ENCODE data around the gene EXOC4.

The EXOC4 gene

DNA sequence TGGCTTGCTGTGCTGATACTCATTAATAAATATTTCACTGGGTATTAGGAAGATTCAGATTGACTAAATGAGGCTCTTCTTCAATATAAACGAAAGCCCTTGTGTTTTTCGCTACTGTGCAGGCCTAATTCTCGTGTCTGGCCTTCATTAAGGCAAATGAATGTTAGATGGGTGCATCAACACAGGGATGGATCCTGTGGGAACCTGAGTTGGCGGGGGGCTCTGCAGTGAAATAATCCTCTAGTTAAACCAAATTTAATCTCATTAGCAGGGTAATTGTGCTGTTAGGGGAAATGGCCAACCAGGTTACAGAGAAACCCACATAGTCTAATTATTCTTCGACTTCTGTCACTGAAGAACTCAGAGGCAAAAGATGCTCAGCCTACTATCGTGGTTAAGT lies 548.5 kb downstream of the EXOC4 start:
- no peak for FAIRE-seq
- no peak for DNase-seq (ENCODE audit: insufficient read length, low spot score)

DNA sequence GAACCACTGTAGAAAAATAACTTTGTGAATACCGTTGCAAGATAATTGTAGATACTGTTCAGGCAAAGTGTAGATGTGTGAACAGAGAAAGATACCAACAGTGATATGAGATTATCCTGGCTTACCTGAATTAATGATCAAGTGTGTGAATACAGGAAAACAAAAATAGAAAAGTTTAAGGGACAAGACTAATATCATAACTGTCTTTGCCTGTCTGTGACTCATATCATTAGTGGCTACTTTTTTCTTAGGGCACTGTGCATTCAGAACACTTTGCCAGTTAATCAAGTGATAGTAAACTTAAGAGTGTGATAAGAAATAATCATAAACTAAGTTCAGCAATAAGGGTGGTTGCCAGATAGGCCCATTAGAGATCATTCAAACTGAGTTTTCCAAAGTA lies 551.2 kb downstream of the EXOC4 start:
- no peak for DNase-seq (ENCODE audit: insufficient read length, low spot score)
- FAIRE-seq: no peak

DNA sequence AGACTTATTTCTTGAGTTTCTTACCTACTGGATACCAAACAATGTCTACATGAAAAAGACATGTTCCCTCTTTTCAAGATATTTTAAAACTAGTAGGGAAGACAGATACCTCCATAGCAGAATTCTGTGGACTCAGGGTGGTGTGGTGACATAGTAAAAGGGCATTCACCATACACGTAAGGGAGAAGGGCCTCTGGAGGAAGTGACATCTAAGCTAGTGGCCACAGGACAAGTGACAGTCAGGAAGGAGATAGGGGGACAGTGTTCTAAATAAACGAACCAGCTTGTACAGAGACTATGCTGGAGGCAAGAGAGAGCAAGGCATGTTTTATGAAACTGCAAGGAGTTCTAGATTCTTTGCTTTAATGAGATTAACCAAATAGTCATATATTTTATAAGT lies 552.5 kb downstream of the EXOC4 start:
- DNase-seq (ENCODE audit: insufficient read length, low spot score) (no peak), FAIRE-seq (no peak)

DNA sequence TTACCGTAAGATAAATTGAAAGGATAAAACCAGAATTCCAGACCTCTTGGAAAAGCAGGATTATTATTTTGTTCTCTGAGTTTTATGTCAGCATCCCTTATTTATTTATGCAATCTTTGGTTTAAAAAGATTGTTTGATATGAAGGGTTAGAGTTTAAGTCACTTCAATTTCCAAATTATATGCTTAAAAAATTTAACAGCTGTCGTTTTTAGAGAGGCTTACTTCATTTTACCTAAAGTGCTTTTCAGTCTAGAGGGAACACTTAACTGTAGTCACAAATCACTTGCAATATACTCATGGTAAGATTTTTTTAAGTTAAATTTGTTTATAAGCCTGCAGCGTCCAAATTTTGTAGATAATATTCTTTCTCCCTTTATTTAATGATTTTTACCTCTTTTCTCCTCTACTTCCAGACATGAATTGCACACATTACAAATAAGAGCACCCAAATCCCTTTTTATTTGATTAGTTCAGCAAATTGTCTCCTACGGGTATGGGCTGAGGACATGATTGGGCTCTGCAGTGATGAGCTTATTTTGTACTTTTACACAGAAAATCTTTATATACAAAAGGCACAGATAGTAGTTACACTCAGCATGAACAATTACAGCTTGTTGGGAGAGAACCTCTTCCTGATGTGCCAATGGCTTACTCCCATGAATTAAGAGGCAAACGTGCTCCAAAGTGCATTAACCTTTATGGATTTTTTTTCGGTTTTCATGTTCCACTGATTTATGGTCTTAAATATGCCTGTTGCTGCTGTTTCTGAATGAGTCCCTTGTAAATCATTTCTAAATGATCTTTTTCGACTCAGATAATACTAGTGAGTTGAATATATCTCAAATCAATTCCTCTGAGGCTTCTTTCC lies 555.0 kb downstream of the EXOC4 start:
- DNase-seq (ENCODE audit: insufficient read length, low spot score) (no peak), FAIRE-seq (no peak)

DNA sequence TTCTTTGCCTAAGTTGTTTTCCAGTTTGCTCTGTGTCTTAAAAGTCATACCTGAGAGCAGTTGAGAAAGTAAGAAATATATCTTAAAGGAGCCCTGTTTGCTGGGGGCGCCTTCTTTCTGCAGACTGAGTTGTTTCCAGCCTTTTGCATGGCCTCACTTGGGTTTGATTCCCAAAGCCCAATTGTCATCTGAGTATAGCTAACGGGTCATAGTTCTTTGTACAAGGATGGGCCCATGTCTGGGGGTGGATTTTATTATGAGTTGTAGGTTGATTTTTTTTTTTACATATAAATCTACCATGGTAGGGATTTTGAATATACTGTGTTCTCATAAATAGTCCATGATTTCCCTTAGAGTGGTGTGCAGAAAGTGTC lies 555.6 kb downstream of the EXOC4 start:
- FAIRE-seq (no peak), DNase-seq (ENCODE audit: insufficient read length, low spot score) (no peak)

DNA sequence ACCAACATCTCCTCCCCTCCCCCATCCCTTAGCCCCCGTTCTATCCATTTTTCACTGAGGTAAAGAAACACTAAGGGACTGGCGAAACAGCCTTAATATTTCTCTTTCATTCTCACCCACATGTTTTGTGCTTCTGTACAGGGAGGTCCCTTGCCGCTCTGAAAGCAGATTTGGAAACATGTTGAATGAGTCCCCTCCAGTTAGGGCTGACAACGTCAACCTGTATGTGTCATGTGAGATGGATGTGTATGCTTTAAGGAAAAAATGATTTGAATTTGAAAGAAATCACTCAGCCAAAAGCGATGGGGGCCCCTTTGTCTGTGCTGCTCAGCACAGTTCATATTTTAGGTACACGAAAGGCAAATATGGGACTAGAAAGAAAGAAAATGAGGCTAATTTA lies 560.0 kb downstream of the EXOC4 start:
- FAIRE-seq (no peak), DNase-seq (ENCODE audit: insufficient read length, low spot score) (no peak)

DNA sequence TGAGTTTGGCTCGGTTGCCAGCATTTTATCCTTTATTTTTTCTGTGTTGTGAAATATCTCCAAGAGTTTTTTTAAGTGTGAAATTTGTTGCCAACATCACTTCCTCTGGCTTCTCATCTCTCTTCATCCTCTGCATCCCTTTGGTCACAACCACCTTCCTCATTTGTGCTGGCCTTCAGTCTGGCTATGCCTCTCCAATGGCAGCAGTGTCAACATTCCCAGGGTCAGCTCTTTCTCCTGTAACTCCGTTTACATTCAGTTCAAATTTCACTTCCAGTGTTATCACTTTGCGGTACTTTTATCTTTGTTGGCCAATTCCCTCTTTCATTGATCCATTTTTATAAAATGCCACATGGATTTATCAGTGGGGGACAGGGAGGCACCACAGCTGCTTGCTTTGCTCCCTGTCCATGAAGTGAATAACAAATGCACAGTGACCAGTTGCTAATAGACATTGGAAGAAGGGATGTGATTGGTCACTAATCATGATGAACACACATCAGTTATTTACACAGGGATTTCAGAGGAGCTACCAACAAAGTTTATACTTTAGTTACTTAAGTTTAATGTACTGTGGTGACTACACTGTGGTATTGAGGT lies 562.8 kb downstream of the EXOC4 start:
- FAIRE-seq: no peak
- DNase-seq (ENCODE audit: insufficient read length, low spot score): no peak

DNA sequence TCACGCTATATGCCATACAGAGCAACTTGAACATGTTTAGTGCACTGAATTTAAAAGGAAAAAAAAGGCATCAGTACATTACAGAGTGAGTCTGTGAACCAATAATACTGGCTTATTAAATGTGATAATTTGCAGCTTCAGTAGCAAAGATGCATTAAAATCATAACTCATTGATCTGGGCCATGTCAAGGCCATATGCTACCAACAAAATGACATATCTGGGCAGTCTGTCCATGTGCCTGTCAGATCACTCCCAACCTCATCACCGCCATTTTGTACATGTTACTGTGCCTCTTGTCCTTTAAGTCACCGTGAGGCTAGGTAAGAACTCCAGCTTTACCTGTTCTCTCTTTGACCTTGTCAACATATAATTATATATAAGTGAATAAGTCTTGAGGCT lies 566.8 kb downstream of the EXOC4 start:
- FAIRE-seq (no peak), DNase-seq (ENCODE audit: insufficient read length, low spot score) (no peak)

DNA sequence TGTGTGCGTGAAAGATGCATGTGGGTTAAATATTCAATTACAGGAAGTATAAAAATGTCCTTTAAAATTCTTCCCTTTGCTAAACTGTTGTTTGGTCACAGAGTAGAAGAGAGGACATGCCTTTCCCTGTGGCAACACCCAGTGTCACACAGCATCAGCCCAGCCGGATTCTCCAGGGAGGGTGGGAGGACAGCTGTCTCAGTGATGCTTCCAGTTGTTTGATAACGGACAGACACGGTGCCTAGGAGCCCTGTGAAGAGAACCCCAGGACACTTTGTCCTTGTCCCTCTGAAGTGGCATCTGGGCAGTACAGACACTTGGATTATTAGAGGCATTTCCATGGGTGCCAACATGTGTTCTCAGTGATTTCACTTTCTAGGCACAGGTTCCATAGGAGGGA lies 567.7 kb downstream of the EXOC4 start:
- FAIRE-seq: no peak
- no peak for DNase-seq (ENCODE audit: insufficient read length, low spot score)

DNA sequence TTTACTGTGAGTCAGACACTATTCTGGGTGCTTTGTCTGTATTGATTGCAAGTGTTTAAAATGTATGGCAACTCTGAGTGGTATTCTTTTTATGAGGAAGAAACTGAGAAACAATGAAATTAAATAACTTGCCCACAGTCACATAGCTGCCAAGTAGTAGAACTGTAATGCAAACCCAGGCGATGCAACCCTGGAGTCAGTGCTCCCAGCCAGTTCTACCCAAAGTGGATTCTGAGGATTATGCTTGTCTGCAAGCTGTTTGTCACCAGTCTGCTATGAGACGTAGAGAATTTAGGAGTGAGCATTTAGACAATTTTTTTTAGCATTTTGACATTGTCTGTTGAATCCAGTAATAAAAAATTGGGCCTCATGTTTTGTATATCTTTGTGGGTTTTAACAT lies 568.3 kb downstream of the EXOC4 start:
- FAIRE-seq (no peak), DNase-seq (ENCODE audit: insufficient read length, low spot score) (no peak)

DNA sequence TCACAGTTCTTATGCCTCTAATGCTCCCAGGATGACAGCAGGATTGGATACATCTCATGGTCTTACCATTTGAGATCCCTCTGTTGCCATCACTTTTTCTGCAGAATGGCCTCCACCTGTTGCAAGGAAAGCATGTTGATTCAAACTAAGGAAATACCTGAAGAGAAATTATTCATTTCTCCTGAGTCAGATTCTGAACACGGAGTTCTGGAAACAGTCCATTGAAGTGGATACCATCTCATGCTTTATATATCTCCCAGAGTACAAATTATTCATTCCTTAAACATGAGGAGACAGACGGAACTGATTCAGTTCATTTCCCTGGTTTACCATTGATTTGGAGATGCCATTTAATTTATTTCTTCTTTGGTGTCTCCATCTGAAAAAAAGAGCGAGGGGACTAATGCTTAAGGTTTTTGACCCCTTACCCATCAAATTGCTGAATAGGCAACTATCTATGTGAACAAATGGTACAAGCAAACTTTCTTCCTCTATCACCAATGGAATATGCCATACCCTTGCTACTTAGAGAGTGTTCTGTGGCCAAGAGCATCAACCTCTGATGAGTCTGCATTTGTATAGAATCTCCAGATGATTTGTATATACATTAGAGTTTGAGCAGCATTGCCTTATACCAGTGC lies 569.2 kb downstream of the EXOC4 start:
- FAIRE-seq (no peak), DNase-seq (ENCODE audit: insufficient read length, low spot score) (no peak)

DNA sequence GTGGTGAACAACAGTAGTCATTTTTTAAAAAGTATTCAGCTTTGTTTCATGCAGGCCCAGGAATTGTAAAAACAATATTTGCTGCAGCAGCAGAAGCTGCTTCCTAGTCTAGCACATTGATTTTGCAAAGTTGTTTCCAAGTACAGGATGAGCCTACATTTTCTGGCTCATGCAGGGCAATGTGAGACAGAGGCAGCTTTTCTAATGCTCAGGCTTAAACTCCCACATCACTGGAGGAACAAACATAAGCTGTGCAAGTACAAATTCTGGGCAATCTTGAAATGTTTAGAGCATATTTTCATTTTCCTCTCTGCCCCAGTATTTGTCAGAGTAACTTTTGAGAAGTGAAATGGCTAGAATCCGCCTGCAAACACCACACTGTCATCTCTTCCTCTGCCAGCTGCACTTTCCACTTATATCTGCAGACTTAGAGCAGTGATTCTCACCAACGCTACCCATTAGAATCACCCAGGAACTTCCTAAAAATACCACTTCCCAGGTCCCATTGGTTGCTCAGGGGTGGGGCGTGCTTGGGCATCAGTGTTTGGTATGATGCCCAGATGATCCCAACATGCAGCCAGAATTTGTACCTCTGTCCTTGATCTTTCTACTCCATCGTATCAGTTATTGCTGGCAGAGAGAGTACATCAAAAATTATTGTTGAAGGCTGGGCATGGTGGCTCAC lies 570.1 kb downstream of the EXOC4 start:
- no peak for DNase-seq (ENCODE audit: insufficient read length, low spot score)
- no peak for FAIRE-seq

DNA sequence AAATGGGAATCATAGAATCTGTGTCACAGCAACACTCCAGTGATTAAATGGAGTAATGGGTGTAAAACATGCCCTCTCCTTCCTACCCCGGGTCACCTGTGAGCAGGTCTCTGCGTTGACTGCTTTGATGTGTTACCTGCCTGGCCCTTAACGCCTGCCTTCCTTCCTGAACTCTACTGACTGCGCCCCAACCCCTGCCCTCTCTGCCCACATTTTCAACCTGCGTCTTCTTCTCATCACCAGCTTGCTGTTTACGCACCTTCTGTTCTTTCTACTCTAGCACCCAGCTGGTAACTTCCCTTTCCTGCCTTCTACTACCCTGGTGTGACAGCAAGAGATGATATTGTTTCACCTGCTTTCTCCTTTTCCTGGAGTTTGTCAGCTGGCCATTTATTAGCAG lies 571.3 kb downstream of the EXOC4 start:
- DNase-seq (ENCODE audit: insufficient read length, low spot score): no peak
- FAIRE-seq: no peak

DNA sequence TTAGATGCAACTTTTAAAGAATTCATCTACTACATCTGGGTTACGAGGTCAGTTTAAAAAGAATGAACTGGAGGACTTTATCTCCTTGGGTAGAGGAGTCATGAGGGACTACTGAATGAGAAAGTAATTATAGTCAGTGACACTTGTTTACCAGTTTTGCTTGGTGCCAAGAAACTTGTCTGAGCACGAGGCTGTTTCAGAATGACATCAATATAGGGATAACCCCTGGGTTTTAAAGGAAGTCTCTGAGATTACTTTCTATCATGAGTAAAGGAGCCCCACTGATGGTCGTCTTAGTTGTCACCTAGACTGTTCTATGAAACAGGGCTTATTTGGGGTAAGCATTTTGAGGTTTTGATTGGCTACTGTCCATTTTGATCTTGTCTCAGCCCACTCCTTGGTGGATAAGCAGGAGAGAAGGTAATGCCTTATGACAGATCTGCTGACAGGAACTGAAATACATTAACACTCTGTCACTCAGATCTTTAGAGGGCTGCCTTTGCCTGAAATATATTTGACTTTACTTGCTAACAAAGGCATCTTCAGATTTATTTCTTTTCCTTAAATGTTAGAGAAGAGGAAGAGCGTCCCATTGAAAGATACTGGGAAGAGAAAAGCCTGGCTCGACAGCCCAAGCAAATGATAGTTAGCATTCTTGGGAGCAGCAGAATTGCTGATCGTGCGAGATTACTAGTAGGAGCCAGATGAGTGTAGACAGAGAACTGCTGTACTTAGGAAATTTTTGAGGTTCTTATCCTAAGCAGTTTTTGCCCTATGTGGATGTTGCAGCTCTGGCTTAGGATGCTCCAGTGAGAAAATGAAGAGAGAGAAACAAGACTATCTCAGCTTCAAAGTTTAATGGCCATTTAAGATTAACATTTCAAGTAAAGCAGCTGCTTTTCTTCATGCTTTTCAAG lies 575.1 kb downstream of the EXOC4 start:
- DNase-seq (ENCODE audit: insufficient read length, low spot score) (no peak), FAIRE-seq (no peak)

DNA sequence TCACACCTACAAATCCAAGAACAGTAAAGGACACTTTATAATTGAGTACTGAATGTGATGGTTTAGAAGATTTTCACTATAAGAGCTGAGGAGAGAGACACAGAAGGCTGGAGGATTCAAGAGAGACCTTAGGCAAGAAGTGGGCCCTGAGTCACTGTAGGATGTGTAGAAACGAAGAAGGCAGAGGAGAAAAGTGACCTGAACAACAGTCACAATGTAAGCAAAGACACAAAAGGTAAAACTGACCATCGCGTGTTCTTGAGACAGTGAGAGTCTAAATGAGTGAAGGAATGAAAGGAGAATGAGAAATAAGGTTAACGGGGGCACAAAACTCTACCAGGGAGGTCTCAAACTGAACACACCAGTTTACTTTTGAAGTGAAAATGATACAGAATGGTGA lies 576.0 kb downstream of the EXOC4 start:
- FAIRE-seq (no peak), DNase-seq (ENCODE audit: insufficient read length, low spot score) (no peak)

DNA sequence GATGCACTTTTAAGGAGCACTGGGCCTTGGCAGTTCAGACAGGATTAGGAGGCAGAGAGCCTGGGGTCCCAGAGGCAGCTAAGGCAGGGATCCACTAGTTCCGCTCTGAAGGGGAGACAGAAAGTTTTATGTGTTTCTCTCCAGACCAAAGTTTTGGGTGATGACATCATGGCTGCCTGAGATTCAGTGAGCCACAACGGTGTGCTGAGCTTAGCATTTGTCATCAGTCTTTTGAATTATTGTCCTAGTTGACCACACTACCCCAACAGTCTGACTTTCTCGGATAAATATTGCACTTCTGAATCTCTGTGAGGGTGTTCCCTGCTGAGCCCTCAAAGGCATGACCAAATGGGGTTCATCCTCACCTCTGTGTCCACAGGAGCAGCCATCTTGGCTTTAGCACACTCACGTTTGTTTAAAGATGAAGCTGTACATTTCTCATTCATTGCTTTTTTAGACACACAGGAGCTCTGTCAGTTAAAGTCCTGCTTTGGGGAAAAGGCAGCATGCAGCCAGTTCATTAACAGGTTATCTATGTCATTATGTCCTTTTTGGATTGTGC lies 576.5 kb downstream of the EXOC4 start:
- no peak for DNase-seq (ENCODE audit: insufficient read length, low spot score)
- FAIRE-seq: no peak

DNA sequence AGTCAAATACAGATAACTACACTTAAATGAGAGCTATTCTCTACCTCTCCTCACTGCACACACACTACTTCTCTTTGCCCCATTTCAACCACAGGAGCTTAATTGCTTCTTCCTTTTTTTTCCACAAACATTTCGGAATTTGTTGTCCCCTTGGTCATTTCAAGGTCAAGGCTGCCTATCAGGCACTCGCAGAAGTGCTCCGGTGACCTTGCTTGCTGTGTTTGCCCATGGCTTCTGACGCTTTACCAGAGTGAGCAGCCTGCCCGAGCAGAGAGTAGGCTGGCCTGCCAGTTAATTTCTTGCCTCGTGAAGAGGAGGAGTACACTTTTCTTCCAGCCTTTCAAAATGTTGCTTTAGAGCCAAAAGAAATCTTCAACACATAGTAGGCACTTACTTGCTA lies 577.2 kb downstream of the EXOC4 start:
- DNase-seq (ENCODE audit: insufficient read length, low spot score): no peak
- peak; percentile 9 for FAIRE-seq

DNA sequence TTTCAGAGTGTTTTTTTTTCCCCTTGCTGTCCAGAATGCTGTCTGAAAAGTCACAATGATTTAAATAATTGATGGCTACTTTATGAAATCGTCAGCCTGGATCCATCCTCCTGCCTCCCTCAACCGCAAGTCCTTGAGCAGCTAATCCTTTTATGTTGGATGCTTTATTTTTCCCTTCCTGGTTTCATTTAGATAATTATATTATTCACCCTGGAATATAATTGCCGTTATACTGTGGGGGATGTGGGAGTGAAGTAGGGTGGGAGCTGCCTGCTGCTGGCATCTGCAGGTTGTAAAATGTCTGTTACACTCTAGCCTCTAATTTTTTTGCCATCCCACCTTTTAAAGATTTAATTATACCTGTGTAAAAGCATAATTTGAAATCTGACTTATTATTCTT lies 583.8 kb downstream of the EXOC4 start:
- DNase-seq (ENCODE audit: insufficient read length, low spot score) (no peak), FAIRE-seq (no peak)

DNA sequence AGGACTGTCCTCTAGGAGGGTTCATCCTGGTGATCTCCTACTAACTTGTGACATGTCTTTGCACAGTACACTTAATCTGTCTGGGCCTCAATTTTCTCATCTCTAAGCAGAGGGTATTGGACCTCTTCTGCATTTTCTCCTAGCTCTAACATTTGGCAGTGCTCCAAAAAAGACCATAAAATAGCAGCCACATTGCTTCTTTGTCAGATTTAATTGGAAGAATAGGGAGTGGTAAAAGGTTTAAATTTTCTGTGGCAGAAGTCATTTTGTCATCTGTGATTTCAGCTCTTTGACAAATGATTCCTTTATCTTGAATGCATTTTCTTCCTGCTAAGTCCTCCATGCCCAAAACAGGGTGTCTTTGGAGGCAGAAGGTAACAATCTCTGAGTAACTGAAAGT lies 584.3 kb downstream of the EXOC4 start:
- FAIRE-seq (no peak), DNase-seq (ENCODE audit: insufficient read length, low spot score) (no peak)

DNA sequence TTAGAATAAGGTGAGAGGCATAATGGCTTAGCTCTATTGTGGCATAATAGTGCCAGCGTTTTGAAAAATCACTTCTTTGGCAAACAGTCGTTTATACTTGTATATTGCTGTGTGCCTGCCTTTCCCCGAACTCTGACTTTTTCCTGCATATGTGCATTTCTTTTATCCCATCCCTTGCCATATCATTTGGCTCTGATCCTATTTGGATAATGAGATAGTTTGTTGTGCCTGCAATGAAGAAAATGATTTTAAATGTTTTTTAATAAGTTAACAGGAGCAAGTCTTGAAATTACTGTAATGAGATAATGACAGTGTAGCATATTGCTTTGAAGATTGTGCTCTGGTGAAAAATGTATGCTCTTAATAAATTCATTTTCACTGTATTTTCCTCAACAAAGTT lies 586.2 kb downstream of the EXOC4 start:
- no peak for DNase-seq (ENCODE audit: insufficient read length, low spot score)
- no peak for FAIRE-seq
